CD4-positive, alpha-beta T cell treated with Interleukin-17A for 1 hour (primary cell): Measurements from ENCODE around the gene CREB3L2.

Experiments used
- DNase-seq: peaks from one replicate; pipeline ENCODE4 v3.0.0-alpha.2; 2020

The CREB3L2 gene

DNA sequence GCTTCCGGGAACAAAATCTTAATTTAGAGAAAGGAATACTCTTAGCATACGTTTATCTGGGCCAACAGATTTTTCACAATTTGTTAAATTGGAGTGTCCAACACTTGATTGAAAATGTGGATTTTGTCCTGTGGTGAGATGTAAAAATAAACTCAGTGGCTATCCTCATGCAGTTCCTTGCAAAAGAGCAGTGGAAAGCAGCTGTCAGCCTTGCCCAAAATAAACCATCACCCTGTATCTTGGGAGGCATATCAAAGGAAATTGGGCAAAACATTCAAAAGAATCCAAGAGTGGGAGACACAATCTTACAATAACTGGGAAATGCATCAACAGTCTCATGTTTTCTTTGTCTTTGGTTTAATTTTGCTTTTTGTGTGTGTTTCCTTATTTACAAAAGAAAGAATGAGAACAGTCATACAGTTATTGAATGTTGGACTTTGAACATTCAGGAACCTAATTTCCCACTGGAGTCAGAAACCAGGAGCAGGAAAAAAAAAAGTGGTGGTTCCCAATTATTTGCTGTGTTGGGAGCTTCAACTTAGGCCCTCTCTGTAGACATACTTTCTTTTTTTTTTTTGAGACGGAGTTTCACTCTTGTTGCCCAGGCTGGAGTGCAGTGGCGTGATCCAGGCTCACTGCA, 110.8 kb downstream of the CREB3L2 start:
- DNase-seq, result no peak

DNA sequence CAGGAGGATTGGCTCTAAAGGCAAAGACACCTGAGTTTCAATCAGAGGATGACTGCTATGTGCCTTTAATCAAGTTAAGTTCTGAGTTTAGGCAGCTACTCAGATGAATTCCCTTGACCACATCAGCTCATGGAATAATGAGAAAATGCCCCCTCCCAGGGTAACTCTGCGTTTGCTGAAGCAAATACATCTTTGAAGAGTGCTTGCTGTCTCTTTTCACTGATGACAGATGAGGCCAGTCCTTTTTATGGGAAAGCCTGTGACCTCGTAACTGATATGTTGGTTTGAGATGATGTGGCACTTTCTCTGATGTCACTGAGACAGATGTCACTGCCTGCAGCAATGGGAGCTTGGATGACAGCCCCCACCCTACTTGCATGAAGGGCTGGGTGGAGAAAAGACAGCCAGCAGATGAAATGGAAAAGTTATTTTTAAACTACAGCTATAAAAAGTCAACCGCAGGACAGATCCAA, 111.4 kb downstream of the CREB3L2 start:
- DNase-seq, result no peak

DNA sequence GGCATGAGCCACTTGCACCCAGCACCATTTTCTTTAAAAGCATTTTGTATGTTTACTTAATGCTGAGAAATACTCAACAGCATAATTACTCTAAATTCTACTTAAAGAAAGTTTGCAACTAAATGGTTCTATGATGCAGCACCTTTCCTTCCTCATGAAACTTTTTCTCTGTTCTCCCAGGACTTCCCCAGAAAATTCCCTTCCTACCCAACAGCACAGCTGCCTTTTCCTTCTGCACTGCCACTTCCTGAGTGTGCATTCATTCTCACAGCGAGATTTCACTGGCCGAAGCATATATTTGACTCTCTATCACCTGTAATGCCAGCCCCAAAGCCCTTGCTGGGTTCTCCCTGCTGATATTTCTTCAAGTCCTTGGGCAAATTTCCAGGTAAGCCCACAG, 113.6 kb downstream of the CREB3L2 start:
- no peak for DNase-seq

DNA sequence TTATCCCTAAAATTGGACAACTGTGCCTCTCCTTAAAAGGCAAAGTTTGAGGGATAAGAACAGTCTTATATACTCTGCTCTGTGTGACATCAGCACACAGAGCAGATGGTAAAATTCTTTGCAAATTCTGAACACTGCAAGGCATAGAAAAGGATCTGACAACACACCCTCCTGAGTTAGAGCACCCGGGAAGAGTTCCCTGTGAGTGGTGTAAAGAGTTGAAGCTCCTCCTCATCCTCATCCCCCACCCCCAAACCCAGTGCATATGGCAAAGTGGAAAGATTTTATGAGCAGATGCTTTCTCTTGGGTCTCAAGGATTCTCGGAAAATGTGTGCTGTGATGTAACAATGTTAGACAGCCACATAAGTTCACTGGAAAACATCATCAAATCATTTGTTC, 115.1 kb downstream of the CREB3L2 start:
- DNase-seq, result no peak

DNA sequence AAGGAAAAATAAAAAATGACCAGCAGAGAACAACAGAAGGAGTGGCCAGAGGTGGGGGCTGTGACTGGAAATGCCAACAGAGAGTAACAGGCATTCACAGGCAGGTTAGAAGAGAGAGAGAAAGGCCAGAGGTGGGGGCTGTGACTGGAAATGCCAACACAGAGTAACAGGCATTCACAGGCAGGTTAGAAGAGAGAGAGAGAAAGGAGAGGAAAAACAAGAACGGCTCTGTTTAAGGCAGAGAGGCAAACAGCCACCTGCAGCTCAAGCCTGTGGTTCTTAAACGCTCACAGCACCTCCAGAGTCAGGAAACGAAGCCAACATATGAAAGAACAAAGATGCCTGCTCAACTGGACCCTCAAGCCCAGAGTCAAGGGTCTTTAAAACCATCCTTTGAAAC, 115.6 kb downstream of the CREB3L2 start:
- DNase-seq, result no peak

DNA sequence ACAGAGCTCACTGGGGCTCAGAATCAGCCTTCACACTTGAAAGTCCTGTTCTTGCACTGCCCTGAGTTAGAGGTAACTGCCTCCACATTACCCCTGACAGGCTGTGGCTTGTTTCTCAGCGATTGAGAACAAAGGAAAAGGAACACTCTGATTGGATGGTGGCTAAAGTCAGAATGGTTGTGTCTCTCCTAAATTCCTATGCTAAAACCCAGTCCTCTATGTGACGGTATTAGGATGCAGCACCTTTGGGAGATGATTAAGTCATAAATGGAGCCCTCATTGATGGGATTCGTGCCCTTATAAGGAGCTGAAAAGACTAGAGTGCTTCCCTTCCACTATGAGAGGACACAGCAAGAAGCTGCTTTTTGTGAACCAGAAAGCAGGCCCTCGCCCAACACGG, 116.2 kb downstream of the CREB3L2 start:
- DNase-seq, result no peak

DNA sequence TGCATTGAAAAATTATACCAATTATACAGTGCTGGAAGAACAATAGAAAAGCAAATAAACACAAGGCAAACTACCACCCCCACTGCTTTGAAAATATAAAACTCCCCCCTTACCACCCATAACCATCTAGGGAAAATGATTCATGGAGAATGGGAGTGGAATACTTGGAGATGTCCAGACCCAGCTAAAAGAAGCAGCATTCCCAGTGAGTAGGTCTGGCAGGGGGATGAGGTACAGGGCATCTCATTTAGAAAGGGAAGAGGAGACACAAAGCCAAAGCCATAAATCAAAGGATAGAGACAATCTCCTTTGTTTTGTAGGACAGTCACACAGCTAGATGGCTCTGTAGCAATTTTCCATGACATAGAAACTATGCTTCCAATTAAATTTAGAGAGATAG, 119.1 kb downstream of the CREB3L2 start:
- no peak for DNase-seq

DNA sequence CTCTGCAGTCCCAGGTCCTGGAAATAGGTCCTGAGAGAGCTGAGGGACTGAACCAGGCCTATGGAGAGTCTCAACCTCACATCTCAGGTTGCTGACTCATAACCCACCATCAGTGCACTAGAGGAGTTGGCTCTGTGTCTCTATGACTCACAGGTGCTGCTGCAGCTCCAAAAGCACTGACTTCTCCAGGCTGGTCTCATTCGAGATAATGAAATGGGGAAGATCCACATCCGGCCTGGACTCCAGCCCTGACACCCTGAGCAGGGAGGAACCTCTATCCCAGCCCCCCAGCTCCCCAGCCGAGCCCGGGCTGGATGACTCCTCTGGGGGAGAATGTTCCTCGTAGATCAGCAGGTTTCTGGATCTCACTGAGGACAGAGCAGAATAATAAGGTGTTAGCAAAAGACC, 119.6 kb downstream of the CREB3L2 start:
- no peak for DNase-seq

DNA sequence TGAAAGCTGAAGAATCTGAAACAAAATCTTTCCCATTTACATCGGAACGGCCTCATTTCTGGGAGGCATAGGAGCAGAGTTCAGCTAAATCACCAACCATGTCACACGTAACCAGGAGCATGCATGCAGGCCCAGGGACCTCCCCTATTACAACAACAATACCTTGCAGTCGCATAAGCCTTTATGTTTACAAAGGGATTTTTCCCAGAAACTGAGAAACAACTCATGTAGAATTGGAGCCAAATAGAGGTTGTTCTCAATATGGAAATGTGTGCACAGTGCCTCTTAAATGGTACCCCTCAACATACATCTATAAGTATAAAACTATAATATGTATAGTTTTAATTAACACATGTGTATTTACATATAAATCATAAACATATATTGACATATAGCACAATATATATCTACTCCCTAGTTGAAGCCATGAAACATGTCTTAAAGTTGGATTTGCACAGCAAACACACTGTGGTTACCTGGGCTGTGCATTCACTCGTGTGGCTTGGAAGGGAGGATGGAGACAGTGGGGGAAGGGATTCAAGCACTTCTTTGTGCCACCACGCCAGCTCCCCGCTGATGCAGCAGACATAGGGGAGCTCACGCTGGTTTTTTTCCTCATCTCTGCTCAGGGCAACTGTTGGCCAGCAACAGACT, 120.2 kb downstream of the CREB3L2 start:
- no peak for DNase-seq

DNA sequence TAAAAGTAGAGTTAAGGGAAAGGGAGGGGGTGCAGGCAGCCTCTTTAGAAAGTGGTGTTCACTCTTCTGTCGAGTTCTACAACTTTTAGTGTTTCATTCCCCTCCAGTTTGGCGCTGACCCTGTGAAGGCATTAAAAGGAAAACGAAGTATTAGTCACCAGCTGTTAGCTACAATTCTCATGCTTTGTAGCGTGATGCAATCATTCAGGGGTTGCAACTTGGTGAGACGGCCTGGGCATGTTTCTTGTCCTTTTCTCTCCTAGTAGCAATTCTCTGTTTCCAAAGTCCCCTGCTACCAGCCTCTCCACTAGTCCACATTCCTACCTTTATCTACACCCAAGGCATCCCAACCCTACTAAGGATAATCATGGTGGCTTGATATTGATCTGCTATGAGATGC, 121.5 kb downstream of the CREB3L2 start:
- DNase-seq, result no peak

DNA sequence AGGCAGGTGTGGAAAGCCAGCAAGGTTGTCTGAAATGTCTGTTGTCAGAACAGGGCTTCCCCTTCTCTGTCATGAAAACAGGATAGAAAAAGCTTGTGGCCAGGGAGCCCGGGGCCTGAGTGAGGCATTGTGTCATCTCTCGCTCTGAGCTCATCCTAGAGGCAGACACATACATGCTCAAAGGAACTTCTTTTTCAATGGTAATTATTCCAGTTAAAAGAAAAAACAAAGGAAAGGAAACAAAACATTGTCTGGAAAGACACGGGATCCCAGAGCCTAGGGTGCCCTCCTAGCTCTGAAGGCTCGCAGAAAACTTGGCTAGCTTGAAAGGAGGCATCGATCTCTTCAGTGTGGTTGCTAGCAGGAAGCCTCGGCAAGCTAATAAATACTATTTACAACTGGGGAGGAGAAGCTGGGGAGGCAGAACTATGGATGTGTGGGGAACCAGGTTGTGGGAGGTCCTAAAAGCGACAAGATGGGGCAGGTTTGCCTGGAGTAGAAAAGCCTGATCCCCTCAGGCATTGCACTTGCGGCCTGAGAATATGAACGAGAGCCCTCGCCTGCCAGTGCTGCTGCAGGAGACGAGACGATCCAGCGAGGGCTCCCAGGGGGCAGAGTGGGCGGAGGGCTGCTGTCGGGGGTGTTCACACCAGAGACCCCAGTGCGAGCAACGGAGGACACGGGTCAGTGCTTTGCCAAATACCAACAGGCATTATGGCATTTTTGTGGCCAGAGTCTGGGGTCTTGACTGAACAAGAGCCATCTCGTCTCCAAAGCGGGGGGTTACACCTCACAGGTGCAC, 122.3 kb downstream of the CREB3L2 start:
- no peak for DNase-seq

DNA sequence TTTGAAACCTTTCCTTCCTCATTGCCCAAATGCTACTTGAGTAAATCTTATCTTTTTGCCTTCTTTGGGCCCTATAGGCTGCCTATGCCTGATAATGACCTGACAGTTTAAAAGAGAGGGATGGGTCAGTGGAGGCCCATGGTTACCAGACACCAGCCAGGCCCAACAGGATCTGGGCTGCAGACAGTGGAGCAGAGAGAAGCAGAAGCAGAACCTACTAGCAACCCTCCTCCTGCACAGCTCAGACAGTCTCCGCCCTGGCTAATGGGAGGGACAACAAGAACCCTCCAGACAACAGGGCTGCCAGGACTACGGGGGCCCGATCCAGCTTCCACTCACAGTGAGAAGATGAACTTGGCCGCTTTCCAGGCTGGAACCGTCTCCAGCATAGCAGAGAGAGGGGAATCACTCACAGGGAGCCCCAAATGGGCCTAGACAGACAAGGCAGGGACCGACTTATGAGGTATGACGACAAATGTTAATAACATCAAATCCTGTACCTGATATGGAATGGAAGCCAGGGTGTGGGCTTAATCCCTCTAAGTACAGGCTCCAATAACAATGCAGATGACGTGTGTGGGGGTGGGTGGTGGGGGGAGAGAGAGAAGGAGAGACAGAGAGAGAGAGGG, 123.4 kb downstream of the CREB3L2 start:
- no peak for DNase-seq

DNA sequence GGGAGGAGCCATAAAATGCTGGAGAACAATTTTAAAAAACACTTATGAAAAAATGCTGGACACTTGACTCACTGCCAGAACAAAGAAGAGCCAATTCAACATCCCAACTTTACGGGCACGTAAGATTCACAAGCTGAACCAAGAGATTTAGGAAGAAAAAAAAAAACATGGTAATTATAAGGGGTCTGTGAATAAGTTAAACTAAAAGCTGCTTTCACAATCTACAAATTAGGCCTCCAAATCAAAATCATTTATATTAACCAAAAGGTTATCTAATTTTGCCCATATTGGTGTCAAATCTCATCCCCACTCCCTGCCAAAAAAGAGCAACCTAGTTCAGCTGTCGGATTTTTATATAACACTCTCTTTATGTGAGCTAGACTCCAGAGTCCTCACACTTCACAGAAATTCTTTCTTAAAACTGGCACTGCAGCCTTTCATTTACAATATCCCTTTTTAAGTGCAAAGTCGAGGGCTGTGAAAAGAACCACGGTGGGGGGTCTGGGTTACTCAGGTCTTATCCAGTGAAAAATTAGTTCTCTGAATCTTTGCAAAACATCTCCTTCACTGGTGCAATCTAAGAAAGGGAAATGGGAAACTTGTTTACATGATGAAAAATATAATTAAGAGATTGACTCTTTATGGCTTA, 124.7 kb downstream of the CREB3L2 start:
- no peak for DNase-seq

DNA sequence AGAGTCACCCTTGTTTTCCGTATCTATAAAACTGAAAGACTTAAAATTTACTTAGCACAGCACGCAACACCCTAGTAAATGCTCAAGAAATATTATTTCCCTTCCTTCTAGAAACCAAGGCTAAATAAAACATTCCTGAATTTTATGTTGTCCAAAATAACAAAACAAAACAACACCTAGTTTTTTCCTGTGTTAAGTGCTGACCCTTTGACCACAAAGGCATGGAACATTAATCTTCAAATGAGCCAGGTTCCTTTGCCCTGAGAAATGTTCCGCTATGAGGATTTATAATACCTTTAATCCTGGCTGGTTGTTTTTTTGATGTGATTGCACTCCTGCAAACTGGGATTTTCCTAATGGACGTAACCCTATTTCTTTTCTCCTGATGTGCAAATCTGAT, 126.1 kb downstream of the CREB3L2 start:
- no peak for DNase-seq

DNA sequence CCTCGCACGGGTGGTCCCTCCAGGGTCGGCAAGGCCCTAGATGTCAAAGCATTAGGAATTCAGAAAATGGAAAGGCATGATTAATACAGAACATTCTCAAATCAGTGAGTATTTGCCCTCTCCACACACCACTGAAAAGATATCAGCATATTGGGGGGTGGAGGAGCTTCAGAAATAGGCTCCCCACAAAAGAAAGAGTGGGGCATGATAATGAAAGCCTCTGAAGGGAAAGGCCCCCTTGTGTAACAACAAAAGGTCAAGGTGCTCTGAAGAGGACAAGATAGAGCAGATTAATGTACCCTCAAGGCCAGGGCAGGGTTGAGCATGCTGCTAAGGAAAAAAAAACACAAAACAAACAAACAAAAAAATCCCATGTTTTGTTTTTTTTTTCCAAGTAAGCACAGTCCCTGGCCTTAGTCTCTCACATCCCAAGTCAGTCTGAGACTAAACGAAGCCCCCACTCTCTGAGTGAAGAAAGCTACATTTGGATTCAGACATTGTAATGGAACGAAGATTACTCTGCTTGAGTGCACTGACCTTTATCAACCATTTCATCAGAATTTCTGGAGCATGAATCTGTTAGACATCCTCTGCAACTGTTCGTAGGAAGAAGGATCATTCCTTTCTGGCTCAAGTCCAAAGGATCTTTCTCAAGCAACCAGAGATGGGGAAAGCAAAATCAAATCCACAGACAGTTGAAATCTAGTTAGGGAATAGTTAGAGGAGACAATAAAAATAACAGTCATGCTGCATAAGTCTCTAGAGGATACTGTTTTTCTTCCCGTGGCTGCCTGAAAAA, 127.7 kb downstream of the CREB3L2 start:
- no peak for DNase-seq

DNA sequence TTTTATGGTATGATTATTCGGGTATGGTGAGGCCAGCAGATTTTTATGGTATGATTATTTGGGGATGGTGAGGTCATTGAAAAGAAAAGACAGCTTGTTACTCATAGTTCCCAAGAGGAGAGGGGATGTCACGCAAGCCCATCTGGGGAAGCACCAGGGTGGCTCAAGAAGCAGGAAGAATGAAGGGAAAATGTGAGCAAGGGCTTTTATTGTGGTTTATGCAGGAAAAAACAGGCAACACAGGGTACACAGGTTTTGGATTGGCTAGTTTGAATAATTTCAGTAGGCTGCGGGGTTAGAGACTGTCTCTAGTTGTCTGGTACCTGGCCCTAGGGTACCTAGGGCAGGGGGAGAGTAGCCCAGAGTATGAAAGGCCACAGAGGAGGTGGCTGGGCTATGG, 128.4 kb downstream of the CREB3L2 start:
- DNase-seq, result no peak

DNA sequence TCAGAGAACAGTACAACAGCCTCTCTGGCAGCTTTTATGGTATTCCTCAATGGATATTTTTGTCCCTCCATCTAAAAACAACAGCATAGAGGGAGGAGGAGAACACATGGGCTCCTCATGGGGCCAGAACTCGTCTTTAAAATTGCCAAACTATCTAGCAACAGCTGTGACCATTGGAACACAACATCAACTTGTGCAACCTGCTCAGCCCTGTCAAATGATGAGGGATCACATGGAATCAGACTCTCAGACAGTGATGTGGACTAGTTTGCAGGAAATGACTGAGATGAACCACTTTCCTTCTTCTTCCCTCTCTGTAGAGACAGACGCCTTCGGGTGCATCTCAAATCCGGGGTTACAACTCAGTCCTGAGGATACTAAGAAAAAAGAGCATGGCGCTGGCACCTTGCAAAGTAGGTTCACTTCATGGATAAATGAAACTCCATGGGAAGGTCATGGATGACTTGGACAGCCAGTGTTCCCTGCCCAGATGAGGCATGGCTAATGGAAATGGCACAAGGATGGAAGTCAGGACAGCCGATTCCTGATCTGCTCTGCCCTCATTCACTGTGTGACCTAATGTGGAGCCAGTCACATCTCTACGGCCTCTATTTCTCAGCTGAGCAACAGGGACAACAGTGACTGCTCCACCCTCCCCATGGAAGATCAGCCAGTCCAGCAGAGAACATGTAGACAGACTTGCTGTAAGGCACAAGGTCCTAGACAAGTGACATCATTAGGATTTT, 130.5 kb downstream of the CREB3L2 start:
- no peak for DNase-seq

DNA sequence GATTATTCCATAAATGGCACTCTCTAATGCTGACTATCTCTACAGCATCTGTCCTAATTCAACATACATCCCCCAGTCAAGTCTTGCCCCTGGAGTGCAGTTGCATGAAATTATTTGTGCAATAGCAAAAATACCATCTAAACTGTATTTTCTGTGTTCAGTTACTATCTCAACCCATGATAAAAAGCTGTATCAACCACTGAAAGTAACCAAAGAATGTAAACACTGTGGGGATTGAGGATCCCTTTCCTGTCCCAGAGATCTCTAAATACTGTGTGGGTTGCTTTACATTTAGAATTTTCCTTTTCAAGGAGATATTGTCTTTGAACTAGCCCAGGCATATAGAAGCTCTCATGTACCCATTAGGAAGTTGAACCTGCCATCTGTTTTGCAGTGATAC, 131.2 kb downstream of the CREB3L2 start:
- no peak for DNase-seq

DNA sequence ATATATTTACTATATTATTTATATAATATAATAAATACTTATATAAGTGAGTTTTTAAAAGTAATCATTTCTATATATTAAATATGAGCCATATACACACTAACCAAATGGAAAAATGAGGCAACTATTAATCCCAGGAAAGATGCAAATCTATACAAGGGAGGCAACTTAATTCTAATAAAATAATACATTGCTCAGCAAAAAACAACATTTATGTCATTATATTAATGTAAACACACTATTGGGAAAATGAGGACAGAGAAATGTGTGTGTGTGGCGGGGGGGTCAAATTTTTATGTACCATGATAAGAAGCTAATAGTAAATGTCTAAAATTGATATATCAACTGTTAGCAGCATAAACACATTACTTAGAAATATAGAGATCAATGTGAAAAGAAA, 131.8 kb downstream of the CREB3L2 start:
- DNase-seq, result no peak

DNA sequence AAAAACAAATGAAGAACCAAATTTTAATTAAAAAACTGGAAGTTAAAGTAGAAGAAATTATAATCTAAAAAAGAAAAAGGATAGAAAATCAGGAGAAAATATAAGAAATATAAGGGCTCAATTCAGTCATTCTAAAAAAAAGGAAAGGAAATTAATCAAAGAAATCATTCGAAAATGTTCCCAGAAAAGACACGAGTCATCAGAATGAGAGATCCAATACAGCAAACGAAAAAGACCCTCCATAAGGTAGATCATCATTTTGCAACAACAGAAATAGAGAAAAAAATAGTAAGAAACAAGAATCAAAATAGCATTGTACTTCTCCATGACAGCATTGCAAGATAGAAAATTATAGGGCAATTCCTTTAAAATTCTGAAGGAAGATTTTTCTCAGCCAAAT, 132.6 kb downstream of the CREB3L2 start:
- no peak for DNase-seq

DNA sequence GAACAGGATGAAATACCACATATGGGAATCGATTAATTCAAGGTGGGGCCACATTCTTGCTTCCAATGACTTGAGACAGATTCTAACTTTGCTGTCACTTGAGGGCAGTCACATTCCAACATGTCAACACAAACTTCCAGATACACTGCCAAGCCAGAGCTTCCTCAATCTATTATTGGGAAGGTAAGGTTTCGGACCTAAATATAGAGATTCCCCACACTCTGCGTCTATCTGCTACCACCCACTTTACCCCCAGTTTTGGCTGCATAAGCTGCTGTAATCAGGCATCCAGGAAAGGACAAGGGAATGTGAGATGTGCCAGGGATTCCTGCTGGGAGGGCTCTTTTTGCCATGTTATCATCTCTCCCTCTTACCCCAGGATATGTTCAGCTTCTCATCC, 134.6 kb downstream of the CREB3L2 start:
- DNase-seq, result no peak

DNA sequence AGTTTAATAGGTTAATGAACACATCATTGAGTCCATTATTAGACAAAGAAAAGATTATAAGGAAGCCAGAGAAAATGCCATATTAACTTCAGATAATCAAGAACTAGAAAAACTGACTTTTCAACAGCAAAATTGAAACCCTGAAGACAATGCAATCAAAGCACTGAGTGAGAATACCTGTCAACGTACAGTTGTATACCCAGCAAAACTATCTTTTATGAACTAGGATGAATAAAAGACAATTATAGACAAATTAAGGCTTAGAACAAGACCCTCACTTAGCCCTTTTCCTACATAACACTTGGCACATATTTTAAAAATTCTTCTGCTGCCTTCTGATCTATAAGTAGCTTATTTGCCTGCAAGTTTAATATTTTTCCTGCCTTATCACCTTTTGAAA, 136.1 kb downstream of the CREB3L2 start:
- DNase-seq, result no peak
